ENCODE measurements around the gene HEXIM2.
A peak's percentile ranks its signal among the peaks of the same experiment; 100 is the strongest.

Gene HEXIM2

GRCh38 chr17:45161288-45162024 lies at the start of gene HEXIM2:
Gene HEXIM2, plus strand, starts transcription at chr17:45161875. Its CDS starts 919 bp downstream, at chr17:45162794.
- peak within 1 kb of the TSS; percentile 96 for H3K4me3 ChIP-seq (ENCODE audit: low read length)
- no peak for TF ChIP-seq CTCF (IDR thresholded peaks at IDR 0.05; ENCODE audit: insufficient read depth, low read depth, low read length, missing control alignments)
- DNase-seq (ENCODE audit: low read depth) = peak; percentile 100

GRCh38 chr17:45112559-45113423 lies 48.9 kb upstream of the HEXIM2 start:
- DNase-seq (ENCODE audit: low read depth) = no peak
- H3K4me3 ChIP-seq (ENCODE audit: low read length) = no peak overlapping the region
- no peak for TF ChIP-seq CTCF (IDR thresholded peaks at IDR 0.05; ENCODE audit: insufficient read depth, low read depth, low read length, missing control alignments)

- TF ChIP-seq CTCF (IDR thresholded peaks at IDR 0.05; ENCODE audit: insufficient read depth, low read depth, low read length, missing control alignments) = no peak
- no peak for DNase-seq (ENCODE audit: low read depth)
- H3K4me3 ChIP-seq (ENCODE audit: low read length) = no peak overlapping the region
These were observed 48.3 kb upstream of the HEXIM2 start for GRCh38 chr17:45113424-45113754.

GRCh38 chr17:45114117-45114932 lies 47.4 kb upstream of the HEXIM2 start:
- no peak overlapping the region for H3K4me3 ChIP-seq (ENCODE audit: low read length)
- TF ChIP-seq CTCF (IDR thresholded peaks at IDR 0.05; ENCODE audit: insufficient read depth, low read depth, low read length, missing control alignments) = no peak
- no peak for DNase-seq (ENCODE audit: low read depth)

GRCh38 chr17:45115015-45115625 lies 46.6 kb upstream of the HEXIM2 start:
- TF ChIP-seq CTCF (IDR thresholded peaks at IDR 0.05; ENCODE audit: insufficient read depth, low read depth, low read length, missing control alignments) = no peak
- no peak for DNase-seq (ENCODE audit: low read depth)

GRCh38 chr17:45115871-45116270 lies 45.8 kb upstream of the HEXIM2 start:
- TF ChIP-seq CTCF (IDR thresholded peaks at IDR 0.05; ENCODE audit: insufficient read depth, low read depth, low read length, missing control alignments) = no peak
- no peak for DNase-seq (ENCODE audit: low read depth)
- no peak overlapping the region for H3K4me3 ChIP-seq (ENCODE audit: low read length)

More at GRCh38 chr17:45115015-45115625, 46.6 kb upstream of the HEXIM2 start:
- no peak overlapping the region for H3K4me3 ChIP-seq (ENCODE audit: low read length)

Measured in epithelial cell of esophagus (primary cell).